Prostate gland (tissue), 2 donors: ENCODE data around the gene CDC42.

Experiments
- CTCF ChIP-seq, 4 experiments: fragments of 200-600 bp in 2 of 4; fragments of 450-650 bp in 2 of 4; sonication (generic) in 2 of 4; IDR thresholded peaks; 1 replicate in 3 of 4; 2 replicates in 1 of 4; pipeline ENCODE4 v1.5.1; 2016 to 2019; ENCODE audit warnings: antibody characterized with exemption in 4 of 4, mild to moderate bottlenecking in 2 of 4, moderate library complexity in 2 of 4
- POLR2A ChIP-seq: fragments of 450-650 bp; IDR thresholded peaks from one replicate; pipeline ENCODE4 v1.6.1; 2016; ENCODE audit warnings: antibody characterized with exemption, mild to moderate bottlenecking
- POLR2AphosphoS5 ChIP-seq: sonication (generic); formaldehyde crosslinking; IDR thresholded peaks from one replicate; pipeline ENCODE4 v1.6.1; 2017; ENCODE audit warnings: antibody characterized with exemption

- TF ChIP-seq CTCF (IDR thresholded peaks at IDR 0.05) = no peak
- TF ChIP-seq POLR2A = no peak
- TF ChIP-seq POLR2AphosphoS5 = no peak
These were observed 31.4 kb upstream of the CDC42 start for GRCh38 chr1:22021061-22021460.
